Skin of body (tissue), 2 donors: ENCODE measurements around the gene RASGRP2. TPM values are rescaled to one million over a fixed set of nuclear protein-coding genes. Genes with fewer than 3 reads are reported as not detected.

Source experiments
- DNase-seq: peaks from one replicate; lab custom pipeline; 2025; lab: John Stamatoyannopoulos, UW
- total RNA-seq: library from RNA; depleted of rRNA; stranded (reverse); fragments of >200 nt; gene quantifications from one replicate; pipeline ENCODE4 v1.2.3, GENCODE V29; 2014

The RASGRP2 gene
- total RNA-seq, 1 donor from 2014 or later = 5.1 TPM

DNA sequence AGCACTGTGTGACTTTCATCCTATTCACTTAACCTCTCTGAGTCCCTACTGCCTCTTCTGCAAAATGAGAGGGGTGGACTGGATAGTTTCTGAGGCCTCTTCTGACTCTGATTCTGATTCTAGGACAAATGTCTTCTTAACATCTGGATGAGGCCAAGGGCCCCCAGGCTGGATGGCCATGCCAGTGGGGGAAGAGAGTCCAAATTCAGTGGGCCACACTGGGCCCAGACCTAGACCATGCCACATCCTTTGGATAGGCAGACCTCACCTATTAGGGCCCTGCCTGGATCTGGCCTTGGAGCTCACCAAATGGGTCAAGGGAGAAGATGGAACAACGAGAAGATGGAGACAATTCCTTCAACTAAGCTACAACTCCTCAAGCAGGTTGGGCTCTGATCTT is 45.5 kb downstream of the RASGRP2 start:
- no peak for DNase-seq

DNA sequence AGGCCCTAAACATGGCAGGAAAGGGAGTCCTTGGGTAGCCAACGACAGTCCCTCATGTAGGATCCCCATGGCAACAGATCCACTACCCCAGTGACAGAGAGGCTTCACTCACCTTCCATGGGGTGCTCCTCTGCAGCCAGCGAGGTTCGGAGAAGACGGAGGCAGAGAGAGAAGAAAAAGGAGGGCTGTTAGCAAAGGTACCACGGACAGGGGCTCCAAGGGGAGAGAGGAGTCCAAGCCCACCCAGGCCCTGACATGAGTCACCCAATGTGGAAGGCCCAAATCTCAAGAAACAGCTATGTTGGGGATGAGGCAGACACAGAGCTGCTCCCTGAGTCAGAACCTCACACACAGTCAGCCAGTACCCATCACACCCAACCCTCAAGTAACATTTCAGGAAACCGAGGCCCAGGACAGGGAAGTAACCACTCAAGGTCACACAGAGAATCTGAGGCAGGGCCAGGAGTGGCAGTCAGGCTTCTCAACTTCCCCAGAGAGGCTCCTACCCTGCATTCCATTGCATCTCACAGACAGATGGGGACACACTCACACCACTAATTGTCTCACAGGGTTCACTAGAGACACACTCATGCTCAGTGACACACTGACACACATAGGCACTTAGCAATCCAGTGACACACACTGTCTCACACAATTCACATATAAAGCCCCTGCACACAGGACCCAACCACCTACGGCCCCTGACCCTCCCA is 46.1 kb downstream of the RASGRP2 start:
- no peak for DNase-seq

DNA sequence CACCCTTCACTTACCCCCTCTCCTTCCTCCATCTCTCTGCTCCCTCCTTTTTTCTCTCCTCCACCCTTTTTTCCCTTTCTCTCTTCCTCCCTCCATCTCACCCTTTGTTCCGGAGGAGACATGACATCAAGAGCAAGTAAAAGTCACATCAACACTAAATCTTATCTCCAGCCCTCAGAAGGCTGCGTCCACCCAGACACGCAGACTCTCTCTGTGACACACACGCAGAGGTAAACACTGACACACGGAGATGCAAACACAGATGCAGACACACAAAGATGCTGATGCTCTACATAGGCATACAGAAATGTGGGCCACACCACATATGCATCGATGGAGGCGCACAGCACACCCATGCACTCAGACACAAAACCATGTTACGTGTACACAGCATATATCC is 47.9 kb downstream of the RASGRP2 start:
- DNase-seq = no peak

DNA sequence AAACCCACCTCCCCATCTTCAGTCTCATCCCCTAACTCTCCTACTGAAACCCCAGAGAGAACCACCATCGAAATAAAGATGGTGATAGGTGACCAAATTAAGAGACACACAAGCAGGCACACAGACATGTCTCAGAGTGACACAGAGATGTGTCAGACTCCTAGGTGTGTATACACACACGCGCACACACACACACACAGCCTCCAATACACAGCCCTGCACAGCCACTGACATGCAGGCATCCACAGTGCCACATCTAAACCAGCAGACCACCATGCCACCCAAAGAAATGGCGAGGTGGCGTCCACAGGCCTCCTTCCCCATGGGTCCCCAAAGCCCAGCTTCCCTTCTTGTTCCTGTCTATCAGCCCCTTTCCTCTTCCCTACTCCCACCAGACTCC is 48.4 kb downstream of the RASGRP2 start:
- no peak for DNase-seq

DNA sequence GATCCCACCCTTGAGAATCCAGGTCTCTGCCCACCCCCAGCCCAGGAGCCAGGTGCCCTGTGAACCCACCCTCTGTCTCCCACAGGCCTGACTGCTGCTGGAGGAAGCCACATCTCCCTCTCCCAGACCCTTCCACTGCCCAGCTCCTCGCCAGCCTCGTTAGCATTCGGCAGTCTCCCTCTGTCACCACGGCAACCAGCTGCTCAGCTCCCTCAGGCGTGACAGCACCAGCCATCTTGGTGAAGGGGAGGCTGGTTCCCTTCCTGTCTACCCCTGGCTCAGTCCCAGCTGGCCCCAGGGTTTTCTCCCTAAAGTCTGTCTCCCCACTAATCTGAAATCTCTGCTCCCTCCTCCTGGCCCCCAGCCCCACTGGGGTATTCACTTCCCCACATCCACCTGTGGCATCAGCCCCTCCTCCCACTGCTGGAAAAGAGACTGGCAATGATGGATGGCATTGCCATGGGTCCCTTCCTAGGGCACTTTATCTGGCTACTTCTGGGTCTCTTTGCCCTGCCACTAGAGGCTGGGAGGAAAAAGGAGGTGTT is 49.0 kb downstream of the RASGRP2 start:
- DNase-seq = no peak

DNA sequence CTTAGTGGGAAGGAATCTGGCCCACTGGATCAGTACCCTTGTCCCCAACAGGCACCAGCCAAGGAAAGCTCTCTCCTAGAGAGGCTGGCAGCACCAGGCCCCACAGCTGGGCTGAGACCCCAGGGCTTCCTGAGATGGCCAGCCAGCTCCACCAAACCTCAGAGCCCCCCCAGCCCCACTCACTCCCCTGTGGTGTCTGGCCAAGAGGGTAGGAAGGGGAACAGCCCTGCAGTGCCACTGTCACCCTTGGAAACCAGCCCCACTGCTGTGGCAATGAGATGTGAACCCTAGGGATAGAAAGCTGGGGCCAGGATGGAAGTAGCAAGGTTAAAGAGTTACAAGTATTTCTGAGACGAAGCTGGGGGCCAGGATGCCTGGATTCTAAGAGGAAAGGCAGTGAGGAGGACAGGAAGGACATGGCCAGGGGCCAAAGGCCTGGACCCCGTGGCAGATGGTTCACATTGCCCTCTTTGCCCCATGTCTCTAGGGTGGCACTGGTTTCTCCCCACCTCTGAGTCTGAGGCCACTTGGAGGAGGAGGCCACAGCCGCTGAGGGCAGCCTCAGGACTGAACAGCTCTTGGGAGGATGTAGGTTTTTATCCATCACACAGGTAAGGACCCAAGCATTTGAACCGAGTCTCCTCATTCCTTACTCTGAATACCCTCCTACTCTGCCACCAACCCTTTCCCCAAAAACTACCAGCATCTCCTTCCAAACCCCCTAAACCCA is 49.8 kb downstream of the RASGRP2 start:
- DNase-seq = no peak

DNA sequence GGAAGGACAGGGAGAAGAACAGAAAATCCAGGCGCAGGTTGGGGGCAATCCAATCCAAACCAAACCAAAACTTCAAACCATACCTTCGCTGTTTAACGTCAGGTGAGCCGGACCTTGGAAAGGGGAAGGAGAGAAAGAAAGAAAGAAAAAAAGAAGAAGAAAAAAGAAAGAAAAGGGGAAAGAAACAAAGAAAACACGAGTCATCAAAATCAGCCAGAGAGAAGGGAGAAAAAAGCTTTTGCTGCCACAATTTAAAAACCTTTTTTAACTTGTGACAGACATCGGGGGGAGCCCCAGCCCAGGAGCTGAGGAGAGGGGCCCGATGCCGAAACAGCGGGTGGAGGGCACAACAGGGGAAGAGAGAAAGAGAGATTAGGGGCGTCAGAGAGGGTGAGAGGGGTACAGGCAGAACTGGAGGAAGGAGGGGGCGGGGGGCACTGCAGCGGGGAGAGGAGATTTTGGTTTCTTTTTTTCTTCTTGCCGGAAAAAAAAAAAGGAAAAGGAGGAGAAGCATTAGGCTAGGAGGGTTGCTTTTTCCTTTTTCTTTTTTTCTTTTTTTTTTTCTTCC is 51.1 kb downstream of the RASGRP2 start:
- no peak for DNase-seq

DNA sequence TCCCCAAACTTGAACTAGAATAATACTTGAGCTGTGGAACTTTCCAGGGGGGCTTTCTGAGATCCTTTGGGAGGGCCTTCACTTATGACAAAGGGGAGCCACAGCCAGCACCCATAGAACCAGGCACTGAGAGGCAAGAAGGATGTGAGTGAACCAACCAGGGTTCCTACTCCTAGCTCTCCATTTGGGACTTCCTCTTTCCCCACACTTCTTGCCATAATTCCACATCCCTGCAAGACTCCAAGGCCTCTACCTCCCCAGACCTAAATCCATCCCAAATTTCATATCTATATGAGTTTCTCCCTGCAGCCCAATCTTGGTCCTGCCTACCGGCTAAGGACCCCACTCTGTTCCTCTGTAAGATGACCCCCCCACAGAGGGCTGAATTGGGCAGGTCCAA is 52.4 kb downstream of the RASGRP2 start:
- DNase-seq = no peak

DNA sequence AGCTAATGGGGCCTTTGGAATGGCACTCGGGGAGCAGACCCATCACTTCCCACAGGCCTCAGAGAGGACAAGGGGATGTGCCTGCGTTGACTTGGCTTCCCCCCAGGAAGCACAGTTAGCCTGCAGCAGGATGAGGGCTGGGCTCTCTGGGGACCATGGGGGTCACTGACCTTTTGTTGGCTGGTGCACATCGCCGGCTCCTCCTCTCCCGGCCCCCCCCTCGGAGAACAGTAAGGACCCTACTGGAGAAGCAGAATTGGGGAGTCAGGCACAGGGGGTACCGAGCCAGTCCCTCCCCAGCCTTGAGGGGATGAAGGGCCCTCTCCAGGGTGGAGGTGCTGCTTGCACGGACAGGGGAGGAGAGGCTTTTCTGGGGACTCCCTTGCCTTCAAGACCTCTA is 53.7 kb downstream of the RASGRP2 start:
- DNase-seq = no peak

DNA sequence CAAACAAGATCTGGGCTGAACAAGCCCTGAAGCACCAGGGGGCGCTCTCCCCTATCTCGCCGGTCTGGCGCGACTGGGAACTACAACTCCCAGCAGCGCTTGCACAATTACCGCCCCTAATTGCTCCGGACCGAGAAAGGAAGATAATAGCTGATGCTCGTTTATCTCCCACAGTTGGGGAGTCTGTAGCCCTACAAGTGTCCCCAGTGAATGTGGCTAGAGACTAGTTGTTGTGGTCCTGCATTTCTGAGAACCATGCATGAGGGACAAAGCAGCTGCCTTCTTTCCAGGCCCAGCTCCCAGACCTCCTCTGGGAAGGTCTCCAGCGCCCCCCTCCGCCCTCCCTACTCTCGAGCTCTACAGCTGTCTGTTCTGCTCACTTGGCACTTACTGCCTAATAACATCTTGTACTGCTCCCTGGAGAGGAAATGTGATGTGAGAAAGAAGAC is 55.4 kb downstream of the RASGRP2 start:
- DNase-seq = peak; percentile 95

DNA sequence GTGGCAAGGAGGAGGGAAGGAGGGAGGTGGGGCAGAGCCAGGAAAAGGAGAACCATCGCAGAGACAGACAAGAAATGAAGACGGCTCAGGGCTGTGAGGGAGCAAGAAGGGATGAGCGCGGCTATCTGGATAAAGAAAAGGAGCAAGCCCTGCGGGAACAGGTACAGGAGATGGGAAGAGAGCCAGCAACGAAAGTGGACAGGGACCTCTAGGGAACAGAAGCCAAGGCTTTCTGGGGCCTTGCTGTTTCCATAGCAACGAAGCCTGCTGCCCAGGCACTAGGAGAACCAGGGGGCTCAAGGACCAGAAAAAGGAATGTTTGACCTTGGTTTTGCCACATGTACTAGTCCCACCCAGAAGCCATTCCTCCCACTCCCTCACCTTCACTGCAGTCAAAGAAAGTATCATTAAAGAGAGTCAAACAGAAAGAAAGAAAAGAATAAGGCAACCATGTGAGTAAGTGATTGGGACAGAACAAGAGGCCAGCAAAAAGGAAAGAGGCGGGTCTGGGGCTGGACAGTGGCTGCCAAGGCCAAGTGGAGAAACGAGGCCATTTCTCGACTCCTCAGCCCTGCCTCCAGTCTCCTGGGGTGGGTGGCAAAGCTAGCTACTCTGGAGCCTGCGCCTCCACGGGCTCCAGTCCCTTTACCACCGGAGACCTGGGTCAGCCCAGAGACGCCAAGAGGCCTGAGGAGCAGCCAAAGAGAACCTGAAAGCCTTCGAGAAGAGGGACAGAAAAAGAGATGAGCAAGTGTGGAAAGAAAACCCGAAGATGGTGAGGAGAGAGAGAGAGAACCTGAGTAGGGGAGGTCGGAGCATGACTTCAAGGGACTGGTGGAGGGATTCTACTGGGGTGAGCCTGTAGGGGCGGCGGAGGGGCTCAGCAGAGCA is 56.1 kb downstream of the RASGRP2 start:
- no peak for DNase-seq

DNA sequence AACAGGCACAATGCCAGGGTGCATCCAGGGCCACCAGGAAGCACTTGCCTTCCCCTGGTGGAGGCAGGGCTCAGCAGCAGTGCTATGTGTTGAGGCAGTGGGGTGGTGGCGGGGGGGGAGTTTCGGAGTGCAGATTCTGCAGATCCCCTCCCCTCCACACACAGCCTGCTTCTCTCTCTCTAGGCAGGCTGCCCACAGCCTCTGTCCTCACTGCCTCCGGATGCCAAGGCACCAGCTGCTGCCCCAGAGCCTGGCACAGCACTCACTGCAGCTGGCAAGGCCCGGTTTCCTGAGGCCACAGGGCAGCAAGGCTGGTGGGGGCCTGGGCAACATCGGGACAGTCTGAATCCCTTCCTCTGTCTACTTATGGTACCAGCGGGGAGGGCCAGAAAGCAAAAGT is 56.7 kb downstream of the RASGRP2 start:
- no peak for DNase-seq

DNA sequence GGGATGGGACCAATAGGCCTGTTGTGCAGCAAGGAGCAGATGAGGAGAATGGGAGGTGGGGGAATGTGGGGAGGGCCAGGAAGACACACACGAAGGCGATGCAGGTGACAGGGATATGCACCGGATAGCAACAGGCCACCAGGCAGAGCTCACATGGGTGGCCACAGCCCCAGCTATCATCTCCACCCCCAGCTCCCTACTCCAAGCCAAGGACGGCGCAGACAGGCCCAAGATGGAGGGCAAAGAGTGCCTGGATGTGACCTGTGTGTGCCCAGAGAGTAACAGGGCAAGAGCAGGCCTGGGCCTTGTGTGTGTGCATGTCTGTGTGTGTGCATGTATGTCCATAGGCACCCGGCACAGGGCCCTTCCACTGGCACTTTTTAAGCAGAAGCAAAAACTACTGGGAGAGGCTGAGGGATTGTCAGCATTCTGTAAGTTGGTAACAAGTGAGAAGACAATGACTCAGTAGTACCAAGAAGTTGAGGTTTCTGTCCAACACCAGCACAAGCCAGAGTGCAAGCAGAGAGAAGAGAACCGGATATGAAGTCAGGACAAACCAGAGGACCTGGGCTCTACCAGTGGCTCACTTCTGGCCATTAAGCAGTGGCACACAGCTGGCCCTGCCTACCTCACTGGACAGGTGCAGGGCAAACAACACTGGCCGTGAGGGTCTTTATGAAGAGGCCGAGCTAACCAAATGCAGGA is 57.3 kb downstream of the RASGRP2 start:
- no peak for DNase-seq

DNA sequence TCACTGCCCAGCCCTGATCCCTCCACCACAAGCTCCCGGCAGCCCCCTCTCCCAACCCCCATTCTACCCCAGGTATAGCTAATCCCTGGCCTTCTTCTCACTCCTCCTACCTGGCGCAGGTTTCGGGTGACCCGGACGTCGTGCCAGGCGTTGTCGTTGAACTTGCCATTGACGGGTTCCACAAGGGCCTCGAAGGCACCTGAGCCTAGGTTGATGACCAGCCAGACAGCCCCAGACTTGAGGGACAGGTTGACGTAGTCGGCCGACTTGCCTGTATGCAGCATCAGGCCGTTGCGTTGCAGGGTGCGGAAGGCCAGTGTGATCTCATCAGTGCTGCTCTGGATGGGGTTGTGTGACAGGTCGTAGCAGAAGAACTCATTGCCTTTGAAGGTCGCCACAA is 58.4 kb downstream of the RASGRP2 start:
- DNase-seq = no peak

DNA sequence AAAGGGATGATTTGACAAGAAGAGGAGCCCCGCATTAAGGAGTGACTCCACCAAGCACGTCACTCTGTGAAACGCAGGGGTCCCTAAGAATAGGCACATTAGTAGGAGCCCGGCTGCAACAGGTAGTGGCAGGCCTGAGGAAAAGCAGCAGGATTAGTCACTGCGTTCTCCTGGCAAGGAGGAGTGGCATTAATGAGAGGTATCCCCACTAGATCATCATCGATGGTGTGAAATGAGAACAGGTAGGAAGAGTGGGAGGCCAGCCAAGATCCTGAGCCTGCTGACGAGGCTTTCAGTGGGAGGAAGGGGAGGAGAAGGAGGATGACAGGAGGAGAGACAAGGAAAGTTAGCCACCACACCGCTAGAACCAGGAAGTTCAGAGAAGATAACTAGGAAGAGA is 59.6 kb downstream of the RASGRP2 start:
- no peak for DNase-seq

DNA sequence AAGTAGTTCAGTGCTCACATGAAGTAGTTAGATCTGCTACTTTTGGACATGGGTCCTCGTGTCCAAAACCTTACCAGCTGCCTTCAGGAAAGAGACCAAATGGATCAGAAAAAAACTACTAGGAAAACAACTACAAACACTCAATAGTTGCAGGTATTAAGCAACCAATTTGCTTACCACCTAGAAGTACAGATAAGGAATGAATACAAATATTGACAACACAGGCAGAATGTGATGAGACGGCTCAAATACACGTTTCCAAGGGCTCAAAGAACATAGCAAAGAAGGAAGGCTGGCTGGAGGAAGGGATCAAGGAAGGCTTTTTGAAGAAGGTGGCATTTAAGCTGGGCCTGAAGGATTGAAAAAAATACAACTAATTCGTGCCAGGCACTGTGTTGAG is 62.8 kb downstream of the RASGRP2 start:
- no peak for DNase-seq

DNA sequence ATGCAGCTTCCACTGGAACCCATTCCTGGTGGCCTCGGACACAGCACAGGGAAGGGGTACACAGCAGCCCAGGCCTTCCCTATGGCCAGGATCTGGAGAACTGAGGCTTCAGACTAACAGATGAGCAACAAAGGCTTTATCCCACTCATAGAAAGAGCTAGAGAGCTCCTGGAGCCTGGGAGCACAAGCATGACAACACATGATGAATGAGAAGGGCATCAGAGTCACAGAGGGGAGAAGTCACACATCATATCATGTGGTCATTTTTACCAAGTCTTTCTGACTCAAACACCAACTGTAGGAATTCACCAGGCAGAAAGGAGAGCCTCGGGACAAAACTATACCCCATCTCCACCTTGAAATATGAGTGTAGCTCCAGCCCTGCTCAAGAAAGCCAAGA is 64.1 kb downstream of the RASGRP2 start:
- no peak for DNase-seq

DNA sequence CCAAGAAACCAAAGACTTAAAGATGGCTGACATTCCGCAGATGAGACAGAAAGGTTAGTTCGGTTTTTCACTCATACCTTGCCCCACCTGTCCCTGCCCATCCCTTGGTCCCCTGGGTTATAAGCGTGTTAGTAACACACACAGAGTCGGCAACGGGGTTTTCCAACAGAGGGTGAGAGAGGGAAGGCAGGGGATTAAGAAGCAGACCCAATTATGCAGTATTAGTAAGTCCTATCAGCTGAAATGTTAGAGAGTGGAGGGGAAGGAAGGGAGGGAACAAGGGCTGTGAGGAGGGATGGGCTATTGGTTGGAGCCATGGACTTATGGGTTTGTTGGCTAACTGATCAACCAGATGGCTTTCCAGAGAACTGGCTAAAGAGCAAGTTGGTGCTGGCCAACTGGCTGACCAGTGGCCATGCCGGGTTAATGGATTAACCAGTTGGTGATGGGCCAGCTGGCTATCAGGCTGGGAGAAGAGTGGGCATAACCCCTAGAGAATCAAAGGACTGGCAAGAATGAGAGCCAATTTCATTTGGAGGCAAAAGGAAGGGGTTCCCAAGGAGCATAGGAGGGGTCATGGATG is 66.4 kb downstream of the RASGRP2 start:
- DNase-seq = no peak
